GM19238 (cell line): ENCODE data around the gene AGAP3.

Experiments used
- DNase-seq: peaks from one replicate; pipeline ENCODE4 v3.0.0; 2011; ENCODE audit warnings: low spot score; ENCODE audit not compliant: insufficient read length

AGAP3 gene

DNA sequence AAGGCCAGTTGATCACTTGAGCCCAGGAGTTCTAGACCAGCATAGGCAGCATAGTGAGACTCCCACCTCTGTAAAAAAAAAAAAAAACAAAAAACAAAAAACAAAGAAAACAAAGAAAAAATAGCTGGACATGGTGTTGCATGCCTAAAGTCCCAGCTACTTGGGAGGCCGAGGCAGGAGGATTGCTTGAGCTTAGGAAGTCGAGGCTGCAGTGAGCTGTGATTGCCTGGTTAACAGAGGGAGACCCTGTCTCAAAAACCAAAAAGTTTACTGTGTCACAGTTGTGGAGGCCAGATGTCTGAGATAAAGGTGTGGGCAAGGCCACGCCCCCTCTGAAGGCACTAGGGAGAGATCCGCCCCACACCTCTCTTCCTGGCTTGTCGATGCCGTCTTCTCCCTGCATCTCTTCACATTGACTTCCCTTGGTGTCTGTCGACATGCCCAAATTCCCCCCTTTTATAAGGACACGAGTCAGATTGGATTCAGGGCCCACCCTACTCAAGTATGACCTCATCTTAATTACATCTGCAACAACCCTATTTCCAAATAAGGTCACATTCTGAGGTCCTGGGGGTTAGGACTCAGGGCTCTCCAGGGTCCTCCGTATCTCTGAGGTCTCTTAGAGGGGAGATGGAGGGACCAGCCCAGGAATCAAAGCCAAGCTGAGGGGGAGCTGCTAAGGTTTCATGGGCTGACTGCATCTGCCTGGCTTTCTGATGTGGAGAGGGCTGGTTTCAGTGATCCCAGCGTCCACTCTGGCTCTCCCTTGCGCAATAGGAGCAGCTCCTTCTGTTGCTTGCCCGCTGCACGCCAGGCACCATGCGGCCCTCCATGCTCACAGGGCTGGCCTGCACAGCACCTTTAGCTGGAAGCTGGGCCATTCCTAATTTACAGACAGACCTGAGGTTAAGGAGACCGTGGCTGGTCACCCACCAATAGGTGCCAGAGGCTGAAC, 23.1 kb downstream of the AGAP3 start:
- DNase-seq: no peak

DNA sequence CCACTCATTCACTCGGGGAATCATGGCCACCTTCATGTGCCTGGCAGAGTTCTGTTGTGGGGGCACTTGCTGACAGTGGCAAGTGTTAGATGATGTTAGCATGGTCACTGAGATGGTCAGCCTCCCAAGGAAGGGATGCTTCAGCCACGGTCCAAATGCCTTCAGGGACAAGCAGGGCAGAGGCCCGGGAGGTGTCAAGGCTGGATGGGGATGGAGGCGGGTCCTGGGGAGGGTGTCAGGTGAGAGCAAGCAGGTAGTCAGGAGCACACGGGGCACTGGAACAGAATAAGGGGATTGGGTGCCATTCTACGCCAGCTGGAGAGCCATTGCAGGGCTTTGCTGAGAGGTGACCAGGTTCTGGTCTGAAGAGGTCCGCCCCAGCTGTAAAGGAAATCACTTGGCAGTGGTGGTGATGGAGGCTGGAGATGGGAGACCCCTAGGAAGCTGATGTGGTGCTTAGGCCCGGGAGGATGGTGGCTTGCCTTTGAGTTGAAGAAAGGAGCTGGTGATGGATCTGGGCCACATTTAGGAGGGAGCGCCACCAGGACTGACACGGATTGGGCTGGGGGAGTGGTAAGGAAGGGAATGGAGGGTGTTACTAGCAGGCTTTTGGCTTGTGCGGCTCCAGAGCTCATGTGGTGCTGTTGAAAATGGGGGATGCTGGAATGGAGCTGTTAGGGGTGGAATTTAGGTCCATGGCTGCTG, 24.1 kb downstream of the AGAP3 start:
- DNase-seq: no peak

DNA sequence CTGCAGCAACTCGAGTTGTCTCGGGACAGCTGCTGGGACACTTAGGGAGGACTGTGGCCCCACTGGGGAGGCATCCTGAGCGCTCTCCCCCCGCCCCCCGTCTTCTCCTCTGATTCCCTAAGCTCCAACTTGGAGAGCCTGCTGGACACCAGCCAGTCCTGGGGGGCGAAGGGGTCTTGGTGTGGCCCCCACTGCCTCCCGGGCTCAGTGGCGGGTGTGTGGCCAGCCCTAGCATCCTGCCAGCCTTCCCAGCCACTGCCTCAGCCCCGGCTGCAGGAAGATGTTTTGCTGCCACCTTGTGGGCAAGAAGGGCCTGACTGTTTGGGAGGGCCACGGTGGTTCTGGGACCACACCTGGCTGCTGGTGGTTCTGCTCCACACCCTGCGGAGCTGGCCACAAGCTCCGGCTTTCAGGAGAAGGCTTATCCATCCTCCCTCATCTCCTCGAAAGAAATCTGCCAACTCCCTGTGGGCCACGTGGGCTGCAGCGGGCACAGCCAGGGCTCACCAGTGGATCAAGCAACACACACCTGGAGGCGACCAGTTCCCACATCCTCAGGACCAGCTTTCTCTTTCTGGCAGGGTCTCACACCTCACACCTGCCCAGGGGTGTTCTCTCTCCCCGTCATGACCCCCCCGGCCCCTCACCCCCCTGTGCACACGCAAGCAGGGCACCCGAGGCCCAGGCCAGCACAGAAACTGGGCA, 24.8 kb downstream of the AGAP3 start:
- peak; percentile 92 for DNase-seq

DNA sequence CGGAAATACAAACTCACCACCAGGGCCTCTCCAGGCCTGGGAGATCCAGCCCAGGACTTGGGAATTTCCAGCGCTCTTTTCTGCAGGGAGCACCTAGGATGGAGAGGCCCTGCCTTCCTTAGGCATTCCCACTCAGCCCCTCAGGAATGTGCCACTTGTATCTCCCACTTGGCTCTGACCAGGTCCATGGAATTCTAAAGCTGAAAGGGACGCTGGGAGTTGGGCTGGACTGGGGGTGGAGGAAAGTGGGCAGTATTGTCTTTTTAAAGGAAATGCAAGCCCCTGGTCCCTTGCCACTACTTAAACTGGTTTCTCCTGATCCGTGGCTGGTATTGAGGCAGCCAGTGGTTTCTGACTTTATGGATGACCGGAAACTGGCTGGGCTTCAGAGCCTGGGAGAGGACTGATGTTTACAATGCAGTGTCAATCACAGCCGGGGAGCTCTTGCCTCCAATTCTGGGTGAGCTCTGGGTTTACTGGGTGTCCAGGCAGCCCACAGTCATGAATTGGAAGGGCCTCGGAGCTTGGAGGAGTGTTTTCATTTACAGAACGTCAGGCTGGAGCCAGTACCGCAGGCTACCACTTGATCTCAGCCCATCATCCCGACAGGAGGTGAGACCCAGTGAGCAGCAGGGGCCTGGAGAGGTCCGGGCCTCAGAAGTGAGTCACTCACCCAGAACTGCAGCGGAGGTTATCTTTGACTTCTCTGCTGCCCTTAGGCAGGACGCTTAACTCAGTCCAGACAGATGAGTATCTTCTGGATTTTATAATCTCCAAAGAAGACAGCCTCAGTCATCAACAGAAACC, 27.3 kb downstream of the AGAP3 start:
- no peak for DNase-seq

DNA sequence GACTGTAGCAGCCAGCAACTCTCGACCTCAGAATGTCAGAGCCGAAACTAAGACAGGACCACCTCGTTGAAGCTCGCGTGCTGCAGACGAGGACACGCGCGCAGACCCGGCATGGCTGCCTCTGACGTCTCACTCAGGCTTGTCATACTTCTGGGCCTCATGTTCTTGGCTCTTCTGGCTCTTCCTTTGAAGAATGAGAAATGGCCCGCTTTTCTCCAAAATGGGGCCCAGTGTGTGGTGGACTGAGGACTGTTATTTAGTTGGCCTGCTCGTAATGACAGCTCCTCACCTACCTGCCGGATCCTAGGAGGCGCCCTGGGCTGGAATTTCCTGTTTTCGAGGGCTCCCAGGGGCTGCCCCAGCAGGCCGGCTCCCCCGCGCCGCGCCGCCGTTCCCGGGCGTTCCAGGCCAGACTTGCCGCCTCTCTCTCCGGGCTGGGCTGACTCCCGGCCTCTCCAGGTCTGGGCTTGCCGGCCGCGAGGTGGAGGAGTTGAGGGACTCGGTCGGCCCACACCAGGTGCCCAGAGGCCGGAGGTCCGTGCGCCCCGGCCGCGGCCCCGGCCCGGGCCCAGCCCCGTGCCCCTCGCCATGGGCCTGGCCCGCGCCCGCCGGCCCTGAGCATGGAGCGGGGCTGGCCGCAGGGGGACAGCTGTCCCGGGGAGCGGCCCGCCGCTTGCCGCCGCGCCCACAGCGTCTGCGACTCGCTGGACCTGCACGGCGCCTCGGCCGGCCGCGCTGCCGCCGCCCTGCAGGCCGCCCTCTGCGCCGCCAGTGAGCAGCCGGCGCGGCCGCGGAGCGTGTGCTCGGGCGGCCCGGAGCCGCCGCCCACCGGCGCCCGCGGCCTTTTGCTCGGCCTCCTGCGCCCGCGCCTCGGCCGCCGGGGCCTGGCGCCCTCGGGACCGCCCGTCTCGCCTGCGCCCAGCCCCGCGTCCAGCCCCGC, 28.1 kb downstream of the AGAP3 start:
- no peak for DNase-seq

DNA sequence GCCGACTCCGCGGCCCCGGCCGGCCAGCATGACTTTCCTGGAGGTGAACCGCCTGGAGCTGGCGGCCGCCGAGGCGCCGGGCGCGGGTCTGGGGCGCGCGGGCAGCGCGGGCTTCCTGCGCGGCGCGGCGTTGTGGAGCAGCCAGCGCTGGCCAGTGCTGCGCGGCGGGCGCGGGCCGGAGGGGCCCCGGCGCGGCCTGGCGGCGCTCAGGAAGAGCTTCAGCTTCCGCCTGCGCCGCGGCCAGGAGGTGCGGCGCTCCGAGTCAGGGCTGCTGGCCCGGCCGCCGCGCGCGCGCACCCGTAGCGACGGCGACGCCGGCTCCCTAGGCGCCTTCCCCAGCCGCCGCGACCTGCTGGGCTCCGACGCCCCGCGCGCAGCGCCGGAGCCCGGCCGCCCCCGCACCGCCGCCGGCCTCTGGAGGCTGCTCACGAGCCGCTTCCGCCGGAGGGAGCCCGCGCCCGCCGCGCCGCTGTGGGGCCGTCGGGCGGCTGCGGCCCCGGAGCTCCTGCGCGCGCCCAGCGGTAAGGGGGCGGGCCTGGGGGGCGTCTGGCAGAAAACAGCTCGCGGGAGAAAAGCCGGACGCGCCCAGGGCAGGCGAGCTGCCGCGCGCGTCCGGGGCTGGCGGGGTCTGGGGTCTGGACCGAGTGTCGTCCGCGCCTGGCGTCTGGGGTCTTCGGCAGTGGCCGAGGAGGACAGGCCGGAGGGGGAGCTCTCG, 29.0 kb downstream of the AGAP3 start:
- peak; percentile 51 for DNase-seq

DNA sequence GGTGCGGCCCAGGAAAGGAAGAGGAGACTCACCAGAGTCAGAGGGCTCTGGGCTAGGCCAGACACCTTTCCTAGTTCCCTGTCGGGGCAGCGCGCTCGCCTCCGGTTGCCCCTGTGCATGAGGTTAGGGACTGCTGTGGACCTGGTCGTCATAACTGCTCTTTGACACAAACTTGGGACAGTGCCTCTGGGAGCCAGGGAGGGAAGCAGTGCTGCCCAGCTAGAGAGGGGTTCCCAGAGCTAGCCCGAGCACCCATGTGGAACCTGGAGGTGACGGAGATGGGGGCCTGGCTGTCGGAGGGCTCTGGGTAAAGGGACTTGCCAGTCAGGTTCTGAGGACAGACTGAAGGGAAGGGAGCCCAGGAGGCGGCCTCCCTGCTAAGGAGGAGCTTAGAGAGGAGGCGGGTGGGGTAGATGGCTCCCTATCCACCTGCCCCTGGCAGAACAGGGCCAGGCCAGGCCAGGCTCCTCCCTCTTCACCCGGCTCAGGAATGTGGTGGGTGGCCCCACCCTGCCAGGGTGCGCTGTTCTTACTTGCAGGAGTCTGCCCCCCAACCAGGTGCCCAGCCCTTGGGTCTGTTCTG, 29.7 kb downstream of the AGAP3 start:
- DNase-seq: no peak

DNA sequence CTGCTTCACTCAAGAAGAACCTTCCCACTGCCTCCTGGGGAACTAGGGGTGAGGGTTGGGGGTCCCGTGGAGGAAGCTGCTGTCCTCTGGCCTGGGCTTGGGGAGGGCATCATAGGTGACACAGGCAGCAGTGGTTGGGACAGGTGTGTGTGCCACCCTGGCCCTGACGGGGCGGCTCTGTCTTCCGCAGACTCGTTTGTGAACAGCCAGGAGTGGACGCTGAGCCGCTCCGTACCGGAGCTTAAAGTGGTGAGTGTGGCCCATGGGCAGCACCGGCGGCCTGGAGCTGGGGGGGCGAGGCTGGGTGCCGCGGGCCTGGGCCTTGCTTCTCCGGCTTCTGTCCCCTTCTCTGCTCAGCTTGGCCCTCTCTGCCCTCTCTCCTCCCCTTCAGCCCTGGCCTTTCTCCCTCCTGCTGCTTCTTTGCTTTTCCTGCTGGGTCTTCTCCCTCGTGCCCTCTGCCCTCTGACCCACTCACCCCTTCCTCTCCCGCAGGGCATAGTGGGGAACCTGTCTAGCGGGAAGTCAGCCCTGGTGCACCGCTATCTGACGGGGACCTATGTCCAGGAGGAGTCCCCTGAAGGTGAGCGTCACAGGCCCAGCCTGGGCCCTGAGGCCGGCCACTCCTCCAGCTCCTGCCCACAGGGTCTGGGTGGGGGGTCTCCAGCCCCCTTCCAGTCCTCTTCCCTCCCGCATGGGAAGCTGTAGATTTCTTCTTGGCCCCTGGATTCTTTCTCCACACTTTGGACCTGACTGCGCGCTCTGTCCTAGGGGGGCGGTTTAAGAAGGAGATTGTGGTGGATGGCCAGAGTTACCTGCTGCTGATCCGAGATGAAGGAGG, 30.5 kb downstream of the AGAP3 start:
- DNase-seq: no peak

DNA sequence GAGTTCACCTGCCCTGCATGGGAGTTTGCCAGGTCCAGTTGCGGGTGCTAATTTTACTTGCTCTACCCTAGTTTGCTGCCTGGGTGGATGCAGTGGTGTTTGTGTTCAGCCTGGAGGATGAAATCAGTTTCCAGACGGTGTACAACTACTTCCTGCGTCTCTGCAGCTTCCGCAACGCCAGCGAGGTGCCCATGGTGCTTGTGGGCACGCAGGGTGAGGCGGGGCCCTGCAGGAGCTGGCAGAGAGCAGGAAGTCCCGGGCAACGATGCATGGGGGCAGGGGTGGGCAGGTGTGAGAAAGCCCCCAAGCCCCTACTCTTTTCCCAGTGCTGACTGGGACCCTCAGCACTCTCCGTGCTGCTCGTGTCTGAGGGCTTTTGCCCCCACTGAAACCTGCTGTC, 31.3 kb downstream of the AGAP3 start:
- DNase-seq: no peak

DNA sequence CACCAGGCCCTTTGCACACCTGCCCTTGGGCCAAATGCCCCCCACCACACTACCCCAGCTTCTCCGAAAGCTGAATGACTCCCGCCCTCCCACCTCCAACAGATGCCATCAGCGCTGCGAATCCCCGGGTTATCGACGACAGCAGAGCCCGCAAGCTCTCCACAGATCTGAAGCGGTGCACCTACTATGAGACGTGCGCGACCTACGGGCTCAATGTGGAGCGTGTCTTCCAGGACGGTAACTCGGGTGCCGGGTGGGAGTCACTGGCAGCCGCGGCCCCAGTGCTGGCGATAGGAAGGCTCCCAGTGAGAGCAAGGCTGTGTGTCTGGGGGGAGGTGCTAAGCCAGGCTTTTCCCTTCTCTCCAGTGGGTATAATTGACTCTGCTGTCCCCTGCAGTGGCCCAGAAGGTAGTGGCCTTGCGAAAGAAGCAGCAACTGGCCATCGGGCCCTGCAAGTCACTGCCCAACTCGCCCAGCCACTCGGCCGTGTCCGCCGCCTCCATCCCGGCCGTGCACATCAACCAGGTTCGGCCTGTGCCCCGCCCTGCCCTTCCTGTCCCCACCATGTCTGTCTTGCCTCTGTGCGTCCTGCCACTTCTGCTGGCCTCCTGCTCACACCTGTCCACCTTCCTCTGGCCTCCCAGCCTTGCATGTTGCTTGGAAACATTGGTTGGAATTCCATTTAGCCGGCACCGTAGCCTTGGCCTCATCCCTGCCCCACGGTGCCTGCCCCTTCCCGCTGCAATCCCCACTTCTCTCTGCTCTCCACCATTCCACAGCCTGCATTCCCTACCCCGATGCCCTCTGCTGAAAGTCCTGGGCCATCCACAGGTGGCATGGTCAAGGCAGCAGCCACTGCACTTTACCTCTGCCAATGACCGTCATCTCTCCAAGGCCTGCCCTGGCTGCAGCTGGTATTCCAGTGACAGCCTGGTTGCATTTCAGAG, 32.1 kb downstream of the AGAP3 start:
- no peak for DNase-seq

DNA sequence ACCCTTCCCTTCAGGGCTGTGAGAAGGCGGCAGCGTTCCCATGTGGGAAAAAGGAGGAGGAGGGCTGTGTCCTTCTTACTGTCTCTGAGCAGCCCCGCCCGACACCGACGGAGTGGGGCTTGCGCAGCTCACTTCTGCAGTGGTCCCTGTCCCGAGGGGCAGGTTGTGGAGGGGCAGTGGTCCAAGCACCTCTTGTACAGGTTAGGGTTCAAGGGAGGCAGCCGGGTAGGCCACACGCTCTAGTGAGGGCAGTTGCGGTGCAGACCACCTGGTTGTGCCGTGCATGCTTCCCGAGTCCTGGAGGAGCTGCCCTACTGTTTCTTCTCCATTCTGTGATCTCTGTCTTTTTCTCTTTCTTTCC, 32.8 kb downstream of the AGAP3 start:
- DNase-seq: no peak

DNA sequence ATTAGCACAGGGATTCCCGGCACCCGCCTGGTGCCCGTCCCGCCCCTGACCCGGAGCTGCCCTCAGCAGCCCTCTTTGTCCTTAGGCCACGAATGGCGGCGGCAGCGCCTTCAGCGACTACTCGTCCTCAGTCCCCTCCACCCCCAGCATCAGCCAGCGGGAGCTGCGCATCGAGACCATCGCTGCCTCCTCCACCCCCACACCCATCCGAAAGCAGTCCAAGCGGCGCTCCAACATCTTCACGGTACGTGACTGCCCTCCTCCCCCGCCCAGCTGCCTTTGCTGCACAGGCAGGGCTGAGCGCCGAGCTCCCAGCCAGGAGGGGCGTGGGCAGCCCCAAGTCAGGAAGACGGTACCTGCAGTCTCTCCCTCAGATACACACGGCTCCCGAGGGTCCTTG, 33.6 kb downstream of the AGAP3 start:
- no peak for DNase-seq

DNA sequence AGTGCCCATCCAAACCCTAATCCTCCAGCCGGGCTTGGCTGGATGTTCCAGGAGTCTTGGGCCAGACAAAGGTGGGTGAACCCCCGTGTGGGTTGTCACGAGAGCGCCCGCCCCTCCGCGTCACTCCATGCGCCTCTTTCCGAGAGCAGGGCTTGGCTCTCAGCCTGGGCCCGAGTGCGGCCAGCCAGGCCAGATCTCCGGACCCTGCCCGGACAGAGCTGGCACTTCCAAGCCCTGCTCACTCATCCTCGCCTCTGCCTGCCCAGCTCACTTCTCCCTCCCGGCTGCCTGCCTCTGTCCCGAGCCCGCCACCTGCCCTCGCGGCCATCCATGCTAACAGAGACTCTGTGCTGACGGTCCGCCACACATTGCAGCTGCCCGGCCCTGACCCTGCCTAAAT, 34.6 kb downstream of the AGAP3 start:
- no peak for DNase-seq

DNA sequence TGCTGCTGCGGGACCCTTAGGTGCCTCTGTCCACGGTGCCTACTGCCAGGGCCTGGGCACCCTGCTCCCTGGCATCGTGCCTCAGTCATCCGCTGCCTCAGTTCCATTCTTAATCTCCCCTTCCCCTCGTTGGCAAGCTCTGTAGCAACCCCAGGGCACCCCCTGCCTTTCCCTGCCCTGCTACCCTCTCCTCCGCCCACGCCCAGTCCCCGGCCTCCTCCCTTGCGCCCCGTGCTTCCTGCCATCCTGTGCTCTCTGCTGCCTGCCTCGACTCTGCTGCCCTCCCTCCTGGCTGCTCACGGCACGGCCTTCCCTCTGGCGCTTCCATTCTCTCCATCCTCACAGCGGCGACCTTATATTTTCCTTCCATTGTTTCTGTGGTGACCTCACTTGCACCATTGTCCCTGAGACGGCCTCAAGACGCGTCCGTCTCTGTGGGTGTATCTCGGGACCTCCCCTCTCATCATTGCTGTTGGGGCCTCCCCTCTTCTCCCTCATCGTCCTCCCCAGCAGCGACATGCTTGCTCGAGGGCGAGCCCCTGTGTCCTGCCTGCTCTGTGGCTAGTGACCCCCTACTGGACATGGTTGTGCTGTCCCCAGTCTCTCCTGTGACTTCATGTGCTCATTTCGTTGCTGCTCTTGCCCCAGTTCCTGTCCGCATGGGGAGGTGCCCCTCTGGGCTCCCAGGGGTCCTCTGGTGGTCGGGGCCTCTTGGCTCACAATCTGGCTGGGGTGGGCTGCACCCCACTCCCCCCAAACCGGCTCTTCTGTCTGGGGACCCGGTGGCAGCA, 35.3 kb downstream of the AGAP3 start:
- no peak for DNase-seq

DNA sequence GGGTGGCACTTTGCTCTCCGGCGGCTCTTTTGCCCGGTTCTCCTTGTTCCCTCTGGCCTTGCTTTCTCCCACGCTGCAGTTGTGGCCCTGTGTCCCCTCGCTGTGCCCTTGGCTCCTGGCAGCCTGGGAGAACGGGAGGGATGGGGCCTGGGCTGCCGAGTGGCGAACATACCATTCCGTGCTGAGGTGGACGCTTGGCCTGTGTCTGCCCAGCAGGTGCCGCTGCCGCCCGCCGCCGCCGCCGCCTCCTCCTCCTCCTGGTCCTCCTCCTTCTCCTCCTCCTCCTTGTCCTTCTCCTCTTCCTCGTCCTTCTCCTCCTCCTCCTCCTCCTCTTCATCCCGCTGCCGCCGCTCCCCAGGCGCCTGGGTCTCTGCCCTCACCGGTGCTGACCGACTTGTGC, 36.0 kb downstream of the AGAP3 start:
- DNase-seq: no peak

DNA sequence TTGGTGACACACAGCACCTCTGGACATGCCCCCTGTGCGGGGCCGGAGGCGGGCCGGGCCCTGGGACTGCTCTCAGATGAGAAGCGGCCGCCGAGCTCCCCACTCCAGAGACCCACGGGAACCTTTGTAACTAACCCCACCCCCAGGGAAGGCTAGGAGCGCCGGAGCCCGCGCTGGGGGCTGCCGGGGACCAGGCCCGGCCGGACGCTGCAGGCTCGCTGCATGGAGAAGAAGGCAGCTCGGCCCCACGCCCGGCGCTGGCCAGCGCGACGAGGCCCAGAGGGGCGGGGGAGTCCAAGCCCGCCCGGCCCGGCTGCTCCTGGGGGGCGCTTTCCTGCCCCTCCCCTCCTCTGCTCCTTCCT, 36.5 kb downstream of the AGAP3 start:
- DNase-seq: no peak
